PC-9 (cell line): ENCODE results near the gene RASAL3. TPM values are rescaled to one million over a fixed set of nuclear protein-coding genes. Genes with fewer than 3 reads are reported as not detected.
"Not testable (repeated sequence)": the region's sequence is repeated elsewhere in the genome, so short reads cannot be mapped to it uniquely, and the experiment has no call there.

ENCODE experiments used
- BruUV-seq: library from RNA; stranded (reverse); fragments of 400-500 nt; replicated peaks from 2 replicates; lab custom pipeline; 2021; lab: Mats Ljungman, UMichigan
- CTCF ChIA-PET: fragments of 300-600 bp; sonication (Branson Sonifier 250); formaldehyde crosslinking; loops from one replicate; lab custom pipeline; 2022; ENCODE audit warnings: antibody characterized with exemption; lab: Charles Lee
- POLR2A ChIA-PET: fragments of 300-600 bp; sonication (Branson Sonifier 250); formaldehyde crosslinking; loops from one replicate; lab custom pipeline; 2022; ENCODE audit warnings: antibody characterized with exemption; ENCODE audit not compliant: unreplicated experiment; lab: Charles Lee
- DNase-seq, 2 experiments: peaks; one replicate each; pipeline versions ENCODE4 v3.0.0 to v3.0.0-alpha.2; 2015 to 2022; ENCODE audit warnings: mixed read lengths in 1 of 2
- H2AFZ ChIP-seq: fragments of 200-600 bp; sonication (generic); 2 replicates; pipeline ENCODE4 v1.8.1; 2017; ENCODE audit warnings: antibody characterized with exemption
- H3F3A ChIP-seq: fragments of 200-600 bp; sonication (generic); 2 replicates; pipeline ENCODE4 v1.8.1; 2017; ENCODE audit warnings: antibody characterized with exemption, mild to moderate bottlenecking, low read depth; ENCODE audit not compliant: insufficient read depth
- H3K27ac ChIP-seq: fragments of 200-600 bp; sonication (generic); 2 replicates; pipeline ENCODE4 v1.6.1; 2016; ENCODE audit warnings: mixed run types
- H3K27me3 ChIP-seq: fragments of 200-600 bp; sonication (generic); 2 replicates; pipeline ENCODE4 v1.6.1; 2016; ENCODE audit warnings: low read depth, mixed run types; ENCODE audit not compliant: insufficient read depth
- H3K36me3 ChIP-seq: fragments of 200-600 bp; sonication (generic); 2 replicates; pipeline ENCODE4 v1.6.1; 2016; ENCODE audit warnings: low read depth, mixed run types
- H3K4me1 ChIP-seq: fragments of 200-600 bp; sonication (generic); replicated peaks from 2 replicates; pipeline ENCODE4 v1.6.1; 2016; ENCODE audit warnings: mixed run types; ENCODE audit not compliant: insufficient read depth
- H3K4me2 ChIP-seq: fragments of 200-600 bp; sonication (generic); 2 replicates; pipeline ENCODE4 v1.6.1; 2017; ENCODE audit warnings: mixed run types
- H3K4me3 ChIP-seq: fragments of 200-600 bp; sonication (generic); 2 replicates; pipeline ENCODE4 v1.6.1; 2016; ENCODE audit warnings: mixed run types
- H3K79me2 ChIP-seq: fragments of 200-600 bp; sonication (generic); 2 replicates; pipeline ENCODE4 v1.6.1; 2017; ENCODE audit warnings: low read depth, mixed run types
- H3K9me2 ChIP-seq: fragments of 200-600 bp; sonication (generic); 2 replicates; pipeline ENCODE4 v1.8.1; 2017; ENCODE audit warnings: mild to moderate bottlenecking; ENCODE audit not compliant: insufficient read depth
- H3K9me3 ChIP-seq: fragments of 200-600 bp; sonication (generic); 2 replicates; pipeline ENCODE4 v1.8.1; 2016; ENCODE audit warnings: low read depth; ENCODE audit not compliant: insufficient read depth
- H4K20me1 ChIP-seq: fragments of 200-600 bp; sonication (generic); 2 replicates; pipeline ENCODE4 v1.8.1; 2017; ENCODE audit not compliant: insufficient read depth
- EZH2 ChIP-seq: fragments of 200-600 bp; sonication (generic); IDR thresholded peaks from 2 replicates; pipeline ENCODE4 v1.8.0; 2017; ENCODE audit warnings: antibody characterized with exemption, low read depth
- intact Hi-C: fragments of 100-400 bp; cut with micrococcal nuclease; formaldehyde crosslinking; loops from one replicate; pipeline ENCODE4 v1.10.0; 2022; ENCODE audit not compliant: unreplicated experiment
- total RNA-seq: library from RNA; stranded (reverse); gene quantifications from 2 replicates; pipeline ENCODE4 v1.2.3, GENCODE V29; 2021
- TF ChIP-seq, protein P1 (sequence below): fragments of 200-600 bp; sonication (generic); conservative IDR thresholded peaks from 2 replicates; pipeline ENCODE4 v1.6.1; 2017; ENCODE audit warnings: mixed run types, antibody characterized with exemption, mild to moderate bottlenecking, moderate library complexity

The RASAL3 gene
- total RNA-seq, 1 experiment from 2014 or later: not detected

DNA sequence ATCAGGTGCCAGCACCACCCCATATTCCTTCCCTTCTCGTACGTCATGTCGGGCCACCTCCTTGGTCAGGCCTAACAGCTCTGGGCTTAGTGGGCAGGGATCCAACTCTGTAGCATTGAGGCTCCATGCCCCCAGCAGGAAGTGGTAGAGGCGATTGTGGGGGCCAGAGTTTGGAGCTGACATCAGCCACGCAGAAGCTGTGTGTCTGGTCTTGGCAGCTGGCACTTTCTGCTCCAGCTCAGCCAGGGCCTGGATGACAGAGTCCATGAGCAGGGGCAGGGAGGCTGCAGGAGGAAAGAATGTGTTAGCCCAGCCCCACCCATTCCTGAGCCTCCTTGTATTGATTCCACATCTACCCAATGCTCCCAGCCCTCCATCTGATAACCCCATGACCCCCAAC is 12.0 kb upstream of the RASAL3 start:
- no peaks in the 10 kb centered on the region for H3K9me3 ChIP-seq
- no peaks in the 10 kb centered on the region for H3K9me2 ChIP-seq
- CTCF ChIA-PET: no interaction called here
- H3K4me3 ChIP-seq: no peak overlapping the region
- no peaks in the 10 kb centered on the region for H3K4me1 ChIP-seq
- DNase-seq: no peak
- POLR2A ChIA-PET: no interaction called here
- peaks cover 4% of the 10 kb centered on the region; the same call in 1 of the 2 replicates for H3F3A ChIP-seq
- H3K27me3 ChIP-seq: no peaks in the 10 kb centered on the region
- no peaks in the 10 kb centered on the region for H3K36me3 ChIP-seq
- intact Hi-C loops: no loop called here
- H3K79me2 ChIP-seq: no peaks in the 10 kb centered on the region
- H4K20me1 ChIP-seq: no peaks in the 10 kb centered on the region
- no peak overlapping the region for H3K27ac ChIP-seq
- no TSS peak for BruUV-seq
- no peak for TF ChIP-seq EZH2
- TF ChIP-seq, protein P1, sequence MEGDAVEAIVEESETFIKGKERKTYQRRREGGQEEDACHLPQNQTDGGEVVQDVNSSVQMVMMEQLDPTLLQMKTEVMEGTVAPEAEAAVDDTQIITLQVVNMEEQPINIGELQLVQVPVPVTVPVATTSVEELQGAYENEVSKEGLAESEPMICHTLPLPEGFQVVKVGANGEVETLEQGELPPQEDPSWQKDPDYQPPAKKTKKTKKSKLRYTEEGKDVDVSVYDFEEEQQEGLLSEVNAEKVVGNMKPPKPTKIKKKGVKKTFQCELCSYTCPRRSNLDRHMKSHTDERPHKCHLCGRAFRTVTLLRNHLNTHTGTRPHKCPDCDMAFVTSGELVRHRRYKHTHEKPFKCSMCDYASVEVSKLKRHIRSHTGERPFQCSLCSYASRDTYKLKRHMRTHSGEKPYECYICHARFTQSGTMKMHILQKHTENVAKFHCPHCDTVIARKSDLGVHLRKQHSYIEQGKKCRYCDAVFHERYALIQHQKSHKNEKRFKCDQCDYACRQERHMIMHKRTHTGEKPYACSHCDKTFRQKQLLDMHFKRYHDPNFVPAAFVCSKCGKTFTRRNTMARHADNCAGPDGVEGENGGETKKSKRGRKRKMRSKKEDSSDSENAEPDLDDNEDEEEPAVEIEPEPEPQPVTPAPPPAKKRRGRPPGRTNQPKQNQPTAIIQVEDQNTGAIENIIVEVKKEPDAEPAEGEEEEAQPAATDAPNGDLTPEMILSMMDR: no peak
- no peak overlapping the region for H3K4me2 ChIP-seq
- H2AFZ ChIP-seq: no peak overlapping the region

DNA sequence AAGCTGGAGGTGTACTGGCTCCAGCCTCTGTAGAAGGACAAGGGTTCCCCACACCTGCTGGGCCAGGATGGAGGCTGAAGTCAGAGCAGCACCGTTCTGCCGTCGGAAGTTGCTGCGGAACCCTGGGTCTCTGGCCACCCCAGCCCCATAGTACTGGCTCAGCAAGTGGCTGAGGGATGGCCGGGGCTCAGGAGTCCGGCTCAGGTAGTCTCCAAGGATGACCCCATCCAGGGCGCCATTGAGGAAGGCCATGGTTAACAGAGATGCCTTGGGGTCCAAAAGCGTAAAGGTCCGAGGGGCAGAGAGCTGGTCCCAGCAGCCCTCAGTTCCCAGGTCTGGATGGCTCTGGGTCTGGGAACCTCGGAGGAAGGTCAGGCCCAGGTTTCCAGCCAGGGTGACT is 11.3 kb upstream of the RASAL3 start:
- peaks cover 4% of the 10 kb centered on the region; the same call in 1 of the 2 replicates for H3F3A ChIP-seq
- no peak overlapping the region for H2AFZ ChIP-seq
- BruUV-seq: no TSS peak
- intact Hi-C loops: no loop called here
- no peak overlapping the region for H3K4me3 ChIP-seq
- no peak for DNase-seq
- no peaks in the 10 kb centered on the region for H3K27me3 ChIP-seq
- H3K4me2 ChIP-seq: no peak overlapping the region
- H3K9me2 ChIP-seq: no peaks in the 10 kb centered on the region
- no peaks in the 10 kb centered on the region for H3K4me1 ChIP-seq
- H4K20me1 ChIP-seq: no peaks in the 10 kb centered on the region
- H3K36me3 ChIP-seq: no peaks in the 10 kb centered on the region
- no peaks in the 10 kb centered on the region for H3K79me2 ChIP-seq
- TF ChIP-seq, protein P1: no peak
- CTCF ChIA-PET: no interaction called here
- POLR2A ChIA-PET: no interaction called here
- no peaks in the 10 kb centered on the region for H3K9me3 ChIP-seq
- no peak overlapping the region for H3K27ac ChIP-seq

DNA sequence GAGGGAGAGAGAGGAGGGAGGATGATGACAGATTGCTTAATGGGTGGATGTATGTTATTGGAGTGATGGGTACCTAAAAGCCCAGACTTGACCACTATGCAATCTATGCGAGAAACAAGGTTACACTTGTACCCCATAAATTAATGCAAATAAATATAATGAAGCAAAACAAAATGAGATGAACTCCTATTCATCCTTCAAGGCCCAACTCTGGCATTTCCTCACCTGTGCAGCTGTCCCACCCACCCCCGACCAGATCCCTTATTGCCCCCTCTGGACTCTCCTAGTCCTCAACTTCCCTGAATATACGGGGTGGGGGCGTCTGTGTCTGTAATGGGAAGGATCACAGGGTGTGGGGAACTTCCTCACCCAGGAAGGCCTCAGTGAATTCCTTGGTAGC is 10.8 kb upstream of the RASAL3 start:
- Histone ChIP-seq H2AFZ (no peak overlapping the region), H3K27me3 (no peaks in the 10 kb centered on the region), H3K4me1 (no peaks in the 10 kb centered on the region), H3K4me3 (no peak overlapping the region), H3F3A (peaks cover 4% of the 10 kb centered on the region; the same call in 1 of the 2 replicates), H3K9me2 (no peaks in the 10 kb centered on the region), H4K20me1 (no peaks in the 10 kb centered on the region), H3K79me2 (no peaks in the 10 kb centered on the region), H3K9me3 (no peaks in the 10 kb centered on the region), H3K4me2 (no peak overlapping the region), H3K27ac (no peak overlapping the region), H3K36me3 (no peaks in the 10 kb centered on the region)
- ChIA-PET POLR2A (no interaction called here), CTCF (no interaction called here)
- BruUV-seq: no TSS peak
- intact Hi-C loops: no loop called here
- no peak for TF ChIP-seq EZH2
- TF ChIP-seq, protein P1: no peak
- DNase-seq: no peak

DNA sequence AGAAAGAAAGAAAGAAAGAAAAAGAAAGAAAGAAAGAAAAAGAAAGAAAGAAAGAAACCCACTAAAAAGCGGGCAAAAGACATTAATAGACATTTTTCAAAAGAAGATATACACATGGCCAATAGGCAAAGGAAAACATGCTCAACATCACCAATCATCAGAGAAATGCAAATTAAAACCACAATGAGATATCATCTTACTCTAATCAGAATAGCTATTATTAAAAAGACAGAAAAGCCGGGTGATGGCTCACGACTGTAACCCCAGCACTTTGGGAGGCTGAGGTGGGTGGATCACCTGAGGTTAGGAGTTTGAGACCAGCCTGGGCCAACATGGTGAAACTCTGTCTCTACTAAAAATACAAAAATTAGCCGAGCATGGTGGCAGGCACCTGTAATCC is 9.5 kb upstream of the RASAL3 start:
- POLR2A ChIA-PET: not testable (repeated sequence)

More for the DNA sequence above, 9.5 kb upstream of the RASAL3 start:
- H3K9me3 ChIP-seq, H3K9me2 ChIP-seq, H3K79me2 ChIP-seq, H2AFZ ChIP-seq, H3K4me3 ChIP-seq, H3K27ac ChIP-seq, BruUV-seq, H4K20me1 ChIP-seq, H3K36me3 ChIP-seq, H3K4me1 ChIP-seq, H3K4me2 ChIP-seq, H3F3A ChIP-seq, intact Hi-C loops, DNase-seq, H3K27me3 ChIP-seq: not testable (repeated sequence)
- CTCF ChIA-PET: interaction anchor here (0.6 kb wide), 1 partner anchor 52 kb away, joined by 3 read pairs; no protein-coding TSS in a partner anchor
